ENCODE data around the gene ZBTB7B. TPM values are rescaled to one million over a fixed set of nuclear protein-coding genes. Genes with fewer than 3 reads are reported as not detected.

The ZBTB7B gene
- total and polyA plus RNA-seq, 9 of the 15 experiments (the other 6 are each of a cell fraction or from before 2014, with no cell fraction given): 0.04 to 46.5 (median 15.2) TPM

DNA sequence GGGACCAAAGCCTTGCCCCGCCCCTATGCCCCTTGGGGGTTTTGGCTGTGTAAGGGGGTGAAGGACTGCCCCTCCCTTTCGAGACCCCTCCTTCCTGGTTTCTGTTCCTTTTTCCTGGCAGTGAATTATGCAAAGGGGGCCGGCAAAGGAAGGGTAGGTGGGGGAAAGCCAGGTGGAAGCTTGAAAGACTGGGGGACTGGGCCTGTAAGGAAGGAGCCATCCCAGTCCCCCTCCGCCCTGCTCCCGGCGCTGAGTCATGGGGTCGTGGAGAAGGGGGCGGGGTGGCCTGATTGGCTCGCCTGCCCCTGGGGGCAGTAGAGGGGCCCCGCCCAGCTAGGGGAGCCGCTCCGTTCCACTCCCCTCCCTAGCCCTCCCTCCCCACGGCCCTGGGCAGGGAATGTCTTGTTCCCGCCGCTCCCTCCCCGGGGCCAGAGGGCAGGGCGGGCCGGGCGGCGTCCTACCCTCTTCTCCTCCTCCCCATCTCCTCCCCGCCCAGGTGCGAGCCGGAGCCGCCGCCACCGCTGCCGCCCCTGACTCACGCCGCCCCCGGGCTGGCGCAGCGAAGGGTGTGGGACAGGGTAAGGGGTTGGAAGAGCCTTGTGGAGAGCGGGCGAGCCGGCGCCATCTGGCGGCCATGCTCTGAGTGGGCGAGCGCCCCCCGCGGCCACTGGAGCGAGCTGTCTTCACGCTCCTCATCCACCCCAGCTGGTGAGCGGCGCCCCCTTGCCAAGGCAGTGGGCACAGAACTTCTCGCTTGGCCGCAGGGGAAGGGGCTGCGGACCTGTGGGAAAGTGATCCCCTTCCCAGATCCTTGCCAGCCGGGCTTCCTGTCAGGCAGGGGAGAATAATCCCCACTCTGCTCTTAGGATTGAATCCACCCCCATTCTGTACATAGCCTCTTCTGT, 14.7 kb downstream of the ZBTB7B start (continued):
- TF ChIP-seq NCOA4 (IDR thresholded peaks at IDR 0.05; ENCODE audit: partially characterized antibody) (no peak), RHOXF2B (CRISPR knock-in tag; conservative IDR thresholded peaks at IDR 0.05) (no peak; the same call in 1 of the 2 replicates), NFE2L1 (tag; IDR thresholded peaks at IDR 0.05; ENCODE audit: borderline replicate concordance, low read depth) (no peak), CBX1 (IDR thresholded peaks at IDR 0.05; ENCODE audit: low read depth) (peak; percentile 88), PRPF4 (IDR thresholded peaks at IDR 0.05; ENCODE audit: insufficient read depth, low read depth, low read length, poor library complexity, severe bottlenecking) (no peak), POLR2H (tag; IDR thresholded peaks at IDR 0.05; ENCODE audit: low read depth) (peak; percentile 57; the same call in 1 of the 2 replicates), SIX5 (IDR thresholded peaks at IDR 0.05; ENCODE audit: borderline replicate concordance in 1 of 2, insufficient read depth in 1 of 2, low read depth in 1 of 2, low read length in 2 of 2) (no peak), TAF1 (IDR thresholded peaks at IDR 0.05; ENCODE audit: control insufficient read depth, extremely low read depth, insufficient read depth, low read length, severe bottlenecking) (peak; percentile 45), ZNF551 (CRISPR knock-in tag; IDR thresholded peaks at IDR 0.05) (no peak), NCOA6 (IDR thresholded peaks at IDR 0.05) (no peak), PHTF2 (CRISPR knock-in tag; IDR thresholded peaks at IDR 0.05) (no peak), ZNF668 (CRISPR knock-in tag; IDR thresholded peaks at IDR 0.05) (no peak), ELF4 (CRISPR knock-in tag; IDR thresholded peaks at IDR 0.05) (peak; percentile 90), CCAR2 (IDR thresholded peaks at IDR 0.05; ENCODE audit: low read depth, low read length) (no peak), SP2 (IDR thresholded peaks at IDR 0.05; ENCODE audit: extremely low read depth, low read depth, low read length, poor library complexity, severe bottlenecking) (no peak), JUN (IDR thresholded peaks at IDR 0.05; ENCODE audit: borderline replicate concordance, low read depth, low read length) (peak; percentile 21; the same call in 1 of the 2 replicates), JUN (CRISPR knock-in tag; IDR thresholded peaks at IDR 0.05; ENCODE audit: borderline replicate concordance) (no peak), NELFE (IDR thresholded peaks at IDR 0.05; ENCODE audit: insufficient read depth, insufficient read length) (no peak), ZNF146 (CRISPR knock-in tag; IDR thresholded peaks at IDR 0.05; ENCODE audit: unreplicated experiment) (no peak), EP300 (IDR thresholded peaks at IDR 0.05; ENCODE audit: low read length) (no peak)
- TF ChIP-seq, protein P1, sequence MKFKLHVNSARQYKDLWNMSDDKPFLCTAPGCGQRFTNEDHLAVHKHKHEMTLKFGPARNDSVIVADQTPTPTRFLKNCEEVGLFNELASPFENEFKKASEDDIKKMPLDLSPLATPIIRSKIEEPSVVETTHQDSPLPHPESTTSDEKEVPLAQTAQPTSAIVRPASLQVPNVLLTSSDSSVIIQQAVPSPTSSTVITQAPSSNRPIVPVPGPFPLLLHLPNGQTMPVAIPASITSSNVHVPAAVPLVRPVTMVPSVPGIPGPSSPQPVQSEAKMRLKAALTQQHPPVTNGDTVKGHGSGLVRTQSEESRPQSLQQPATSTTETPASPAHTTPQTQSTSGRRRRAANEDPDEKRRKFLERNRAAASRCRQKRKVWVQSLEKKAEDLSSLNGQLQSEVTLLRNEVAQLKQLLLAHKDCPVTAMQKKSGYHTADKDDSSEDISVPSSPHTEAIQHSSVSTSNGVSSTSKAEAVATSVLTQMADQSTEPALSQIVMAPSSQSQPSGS (CRISPR knock-in tag; IDR thresholded peaks at IDR 0.05): no peak
- TF ChIP-seq, protein P2, sequence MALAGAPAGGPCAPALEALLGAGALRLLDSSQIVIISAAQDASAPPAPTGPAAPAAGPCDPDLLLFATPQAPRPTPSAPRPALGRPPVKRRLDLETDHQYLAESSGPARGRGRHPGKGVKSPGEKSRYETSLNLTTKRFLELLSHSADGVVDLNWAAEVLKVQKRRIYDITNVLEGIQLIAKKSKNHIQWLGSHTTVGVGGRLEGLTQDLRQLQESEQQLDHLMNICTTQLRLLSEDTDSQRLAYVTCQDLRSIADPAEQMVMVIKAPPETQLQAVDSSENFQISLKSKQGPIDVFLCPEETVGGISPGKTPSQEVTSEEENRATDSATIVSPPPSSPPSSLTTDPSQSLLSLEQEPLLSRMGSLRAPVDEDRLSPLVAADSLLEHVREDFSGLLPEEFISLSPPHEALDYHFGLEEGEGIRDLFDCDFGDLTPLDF (CRISPR knock-in tag; IDR thresholded peaks at IDR 0.05): peak; percentile 62; the same call in 1 of the 2 replicates

All from K562 (cell line).